ENCODE measurements around the gene WWOX.

- TF ChIP-seq PPARA (CRISPR knock-in tag; IDR thresholded peaks at IDR 0.05; ENCODE audit: borderline replicate concordance), result no peak
- no peak for TF ChIP-seq ZNF565 (CRISPR knock-in tag; conservative IDR thresholded peaks at IDR 0.05; ENCODE audit: low read depth)
- no peak for TF ChIP-seq CREB5 (CRISPR knock-in tag; IDR thresholded peaks at IDR 0.05; ENCODE audit: low read depth)
- TF ChIP-seq OSR1 (CRISPR knock-in tag; IDR thresholded peaks at IDR 0.05), result no peak
- no peak for TF ChIP-seq CSDC2 (CRISPR knock-in tag; IDR thresholded peaks at IDR 0.05)
- TF ChIP-seq PATZ1 (CRISPR knock-in tag; IDR thresholded peaks at IDR 0.05; ENCODE audit: borderline replicate concordance), result no peak
- no peak for TF ChIP-seq BACH2 (CRISPR knock-in tag; IDR thresholded peaks at IDR 0.05; ENCODE audit: borderline replicate concordance)
- no peak for TF ChIP-seq ZFP30 (CRISPR knock-in tag; IDR thresholded peaks at IDR 0.05)
- no peak for TF ChIP-seq TSHZ2 (CRISPR knock-in tag; IDR thresholded peaks at IDR 0.05)
- no peak for TF ChIP-seq SNAI2 (CRISPR knock-in tag; IDR thresholded peaks at IDR 0.05)
- TF ChIP-seq ESRRG (CRISPR knock-in tag; IDR thresholded peaks at IDR 0.05), result no peak
- no peak for TF ChIP-seq ZC3H10 (CRISPR knock-in tag; IDR thresholded peaks at IDR 0.05)
- TF ChIP-seq ZFP3 (CRISPR knock-in tag; IDR thresholded peaks at IDR 0.05), result no peak
Measured at GRCh38 chr16:78288888-78289287, 189.4 kb downstream of the WWOX start.

All from SK-N-SH treated with all-trans-retinoic acid at 6 μM for 48 hours (cell line).